Sigmoid colon (tissue), 3 donors: Measurements from ENCODE around the gene SAP30BP.

ENCODE experiments used
- POLR2A ChIP-seq, 2 donors: fragments of 450-650 bp; IDR thresholded peaks; one replicate each; pipeline ENCODE4 v1.6.1; 2016; ENCODE audit warnings: antibody characterized with exemption in 2 of 2, mild to moderate bottlenecking in 2 of 2, moderate library complexity in 2 of 2
- TF ChIP-seq, protein P1 (sequence below), 4 experiments: fragments of 450-650 bp in 3 of 4; fragments of 200-600 bp in 1 of 4; IDR thresholded peaks; one replicate each; pipeline ENCODE4 v1.5.1; 2016 to 2019; ENCODE audit warnings: antibody characterized with exemption in 4 of 4, mild to moderate bottlenecking in 3 of 4, moderate library complexity in 2 of 4

DNA sequence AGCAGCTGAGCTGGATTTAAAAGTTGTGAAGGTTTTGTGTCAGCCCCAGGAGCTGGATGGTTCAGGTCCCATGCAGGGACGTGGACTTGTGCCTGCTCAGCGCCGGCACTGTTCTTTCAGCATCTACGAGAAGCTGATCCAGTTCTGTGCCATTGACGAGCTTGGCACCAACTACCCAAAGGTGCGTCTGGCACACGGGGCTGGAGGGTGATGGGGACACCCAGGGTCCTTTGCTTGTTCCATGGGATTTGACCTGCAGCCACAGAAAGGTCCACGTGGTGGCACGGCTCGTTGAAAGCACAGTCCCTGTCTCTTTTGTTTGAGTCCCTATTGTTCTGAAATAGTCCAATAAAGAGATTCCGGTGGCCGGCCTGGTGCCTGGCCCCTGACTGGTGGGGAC lies 36.1 kb downstream of the SAP30BP start:
- TF ChIP-seq, protein P1, sequence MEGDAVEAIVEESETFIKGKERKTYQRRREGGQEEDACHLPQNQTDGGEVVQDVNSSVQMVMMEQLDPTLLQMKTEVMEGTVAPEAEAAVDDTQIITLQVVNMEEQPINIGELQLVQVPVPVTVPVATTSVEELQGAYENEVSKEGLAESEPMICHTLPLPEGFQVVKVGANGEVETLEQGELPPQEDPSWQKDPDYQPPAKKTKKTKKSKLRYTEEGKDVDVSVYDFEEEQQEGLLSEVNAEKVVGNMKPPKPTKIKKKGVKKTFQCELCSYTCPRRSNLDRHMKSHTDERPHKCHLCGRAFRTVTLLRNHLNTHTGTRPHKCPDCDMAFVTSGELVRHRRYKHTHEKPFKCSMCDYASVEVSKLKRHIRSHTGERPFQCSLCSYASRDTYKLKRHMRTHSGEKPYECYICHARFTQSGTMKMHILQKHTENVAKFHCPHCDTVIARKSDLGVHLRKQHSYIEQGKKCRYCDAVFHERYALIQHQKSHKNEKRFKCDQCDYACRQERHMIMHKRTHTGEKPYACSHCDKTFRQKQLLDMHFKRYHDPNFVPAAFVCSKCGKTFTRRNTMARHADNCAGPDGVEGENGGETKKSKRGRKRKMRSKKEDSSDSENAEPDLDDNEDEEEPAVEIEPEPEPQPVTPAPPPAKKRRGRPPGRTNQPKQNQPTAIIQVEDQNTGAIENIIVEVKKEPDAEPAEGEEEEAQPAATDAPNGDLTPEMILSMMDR (IDR thresholded peaks at IDR 0.05) = no peak
- no peak for TF ChIP-seq POLR2A (IDR thresholded peaks at IDR 0.05)
